ENCODE measurements around the gene SLC8B1.

The SLC8B1 gene

DNA sequence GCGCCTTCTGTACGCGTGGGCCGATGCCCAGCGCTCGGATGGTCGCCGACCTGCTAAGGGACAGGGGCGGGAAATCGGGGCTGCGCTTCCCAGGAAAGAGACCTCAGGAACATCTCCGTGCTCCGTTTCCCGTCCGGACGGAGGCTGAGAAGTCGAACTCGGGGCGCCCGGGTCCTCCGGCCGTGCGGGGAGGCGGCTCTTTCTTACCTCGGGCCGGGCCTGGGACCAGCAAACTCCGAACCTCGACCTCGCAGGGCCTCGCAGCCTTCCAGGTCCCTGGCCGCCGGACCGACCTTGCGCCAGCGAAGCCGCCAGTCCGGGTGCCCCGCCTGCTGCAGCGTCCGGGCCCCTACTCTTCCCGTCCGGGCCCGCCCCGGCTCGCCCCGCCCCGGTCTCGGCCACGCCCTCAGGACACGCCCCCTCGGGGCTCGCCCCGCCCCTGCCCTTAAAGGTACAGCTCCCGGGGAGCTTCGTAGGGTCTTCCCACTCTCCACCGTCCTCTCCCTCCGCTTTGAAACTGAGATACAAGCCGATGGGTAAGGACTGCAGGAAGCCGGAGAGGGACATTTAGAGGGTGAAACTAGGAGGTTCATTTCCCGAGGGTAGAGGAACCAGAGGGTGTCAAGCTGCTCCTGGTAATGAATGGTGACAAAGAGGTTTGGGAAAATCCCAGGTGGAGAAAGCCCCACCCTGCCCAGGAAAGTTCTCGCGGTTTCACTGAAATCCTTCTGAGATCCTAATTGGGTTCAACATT lies at the start of gene SLC8B1:
Gene SLC8B1 (minus strand): TSS at position 324 of the 754 bp plus-strand sequence. CDS start 2,231 bp downstream, outside the sequence.
- FAIRE-seq: no peak

DNA sequence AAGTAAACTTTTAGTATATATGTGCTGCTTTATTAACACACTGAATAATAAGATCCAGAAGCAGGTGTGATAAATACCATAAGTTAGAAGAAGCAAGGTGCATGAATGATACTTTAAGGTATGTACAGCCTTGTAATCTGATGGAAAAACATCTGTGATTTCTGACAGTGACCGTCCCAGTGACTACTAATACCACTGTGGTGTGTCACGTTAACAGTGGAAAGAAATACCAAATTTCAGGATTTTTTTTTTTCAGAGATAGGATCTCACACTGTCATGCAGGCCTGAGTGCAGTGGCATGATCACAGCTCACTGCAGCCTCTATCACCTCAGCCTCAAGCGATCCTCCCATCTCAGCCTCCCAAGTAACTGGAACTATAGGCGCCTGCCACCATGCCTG lies 47.3 kb upstream of the SLC8B1 start:
- no peak for FAIRE-seq

DNA sequence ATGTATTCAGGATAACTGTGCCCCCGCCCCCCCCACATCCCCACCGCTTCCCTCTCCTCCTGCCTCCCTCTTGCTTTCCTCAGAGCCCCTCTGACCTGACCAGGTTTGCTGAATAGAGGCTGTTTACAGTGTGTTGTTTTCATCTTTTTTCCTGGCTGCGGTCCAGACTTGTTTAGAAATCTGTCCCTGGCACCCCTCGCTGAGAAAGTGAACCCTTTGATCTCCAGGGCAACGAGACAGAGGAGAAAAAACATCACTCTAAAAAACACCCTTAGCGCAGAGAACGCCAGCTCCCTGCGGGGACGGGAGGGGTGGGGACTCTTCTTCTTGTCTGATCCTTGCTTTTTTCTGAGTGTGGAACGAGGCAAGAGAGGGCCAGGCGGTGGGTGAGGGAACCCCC lies 46.3 kb upstream of the SLC8B1 start:
- no peak for FAIRE-seq

DNA sequence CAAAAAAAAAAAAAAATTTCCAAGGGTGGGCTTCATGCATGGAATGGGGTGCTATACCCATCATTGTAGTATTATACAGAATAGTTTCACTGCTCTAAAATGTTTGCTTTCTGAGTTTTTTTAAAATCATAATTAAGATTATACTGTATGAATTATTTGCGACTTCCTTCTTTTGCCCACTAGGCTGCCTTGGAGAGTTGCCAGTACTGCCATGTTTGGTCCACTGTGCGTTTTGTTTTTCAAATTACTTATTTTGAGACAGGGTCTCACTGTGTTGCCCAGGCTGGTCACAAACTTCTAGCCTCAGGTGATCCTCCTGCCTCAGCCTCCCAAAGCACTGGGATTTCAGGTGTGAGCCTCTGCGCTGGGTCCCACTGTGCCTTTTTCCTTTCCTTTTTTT lies 43.4 kb upstream of the SLC8B1 start:
- no peak for FAIRE-seq

GRCh38 chr12:113374823-113375428 lies 40.0 kb upstream of the SLC8B1 start:
- no peak for FAIRE-seq

GRCh38 chr12:113373969-113374368 lies 39.1 kb upstream of the SLC8B1 start:
- FAIRE-seq: no peak

GRCh38 chr12:113373440-113373839 lies 38.5 kb upstream of the SLC8B1 start:
- no peak for FAIRE-seq

DNA sequence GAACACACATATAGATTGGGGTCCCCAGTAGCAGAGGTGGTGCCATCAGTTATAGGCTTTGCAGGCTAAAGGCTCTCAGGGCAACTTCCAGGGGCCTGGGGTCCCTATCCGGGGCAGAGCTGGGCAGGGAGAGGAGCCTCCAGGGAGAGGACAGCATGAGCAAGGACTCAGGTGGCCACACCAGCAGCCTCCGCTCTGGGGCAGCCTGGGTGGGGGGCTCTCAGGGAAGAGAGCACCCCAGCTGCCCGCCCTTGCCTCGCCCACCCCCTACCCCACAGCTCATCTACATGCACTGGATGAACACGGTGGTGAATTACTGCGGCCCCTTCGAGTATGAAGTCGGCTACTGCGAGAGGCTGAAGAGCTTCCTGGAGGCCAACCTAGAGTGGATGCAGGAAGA lies 37.5 kb upstream of the SLC8B1 start:
- no peak for FAIRE-seq

DNA sequence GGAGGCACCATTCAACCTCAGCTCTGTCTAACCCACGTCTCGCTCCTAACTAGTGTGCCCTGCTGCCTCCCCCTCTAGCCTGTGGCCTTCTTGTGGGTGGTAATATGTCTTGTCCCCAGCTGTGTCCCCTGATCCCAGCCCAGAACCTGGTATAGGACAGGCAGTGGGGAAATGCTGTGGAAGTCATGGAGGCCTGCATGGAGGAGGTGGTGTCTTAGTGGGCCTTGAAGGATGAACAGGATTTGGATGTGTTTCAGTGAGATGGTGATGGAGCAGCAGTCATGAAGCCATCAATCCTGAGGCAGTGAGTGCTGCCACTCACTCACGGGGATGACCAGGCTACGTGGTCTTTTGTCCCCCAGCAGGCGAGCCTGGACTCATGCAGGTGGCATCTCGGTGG lies 36.9 kb upstream of the SLC8B1 start:
- FAIRE-seq: no peak

DNA sequence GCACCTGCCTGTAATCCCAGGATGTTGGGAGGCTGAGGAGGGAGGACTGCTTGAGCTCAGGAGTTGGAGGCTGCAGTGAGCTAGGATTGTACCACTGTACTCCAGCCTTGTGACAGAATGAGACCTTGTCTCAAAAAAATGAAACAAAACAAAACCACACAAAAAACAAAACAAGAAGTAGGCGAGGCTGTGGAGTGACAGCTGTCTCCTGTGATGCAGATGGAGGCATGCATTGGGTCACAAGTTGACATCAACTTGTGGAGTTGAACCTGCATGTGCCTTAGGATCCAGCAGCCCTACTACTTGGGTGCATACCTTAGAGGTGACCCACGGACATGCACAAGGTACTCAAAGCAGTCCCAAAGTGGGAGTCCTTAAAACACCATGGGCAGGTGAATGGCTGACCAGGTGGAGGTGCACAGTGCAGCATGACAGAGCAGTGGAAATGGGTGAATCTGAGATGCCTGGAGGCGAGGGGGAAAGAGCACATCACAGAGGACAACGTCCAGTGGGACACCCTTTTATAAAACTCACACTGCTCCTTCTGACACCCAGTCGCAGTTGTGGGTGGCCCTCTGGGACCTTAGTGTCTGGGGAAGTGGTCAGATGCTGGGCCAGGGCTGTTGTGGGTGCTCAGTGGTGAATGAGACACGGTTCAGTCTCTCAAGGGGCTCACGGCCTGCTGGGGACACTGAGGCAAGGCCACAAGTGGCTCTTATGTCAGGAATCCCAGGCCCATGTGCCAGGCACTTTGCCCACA lies 36.2 kb upstream of the SLC8B1 start:
- FAIRE-seq: no peak

DNA sequence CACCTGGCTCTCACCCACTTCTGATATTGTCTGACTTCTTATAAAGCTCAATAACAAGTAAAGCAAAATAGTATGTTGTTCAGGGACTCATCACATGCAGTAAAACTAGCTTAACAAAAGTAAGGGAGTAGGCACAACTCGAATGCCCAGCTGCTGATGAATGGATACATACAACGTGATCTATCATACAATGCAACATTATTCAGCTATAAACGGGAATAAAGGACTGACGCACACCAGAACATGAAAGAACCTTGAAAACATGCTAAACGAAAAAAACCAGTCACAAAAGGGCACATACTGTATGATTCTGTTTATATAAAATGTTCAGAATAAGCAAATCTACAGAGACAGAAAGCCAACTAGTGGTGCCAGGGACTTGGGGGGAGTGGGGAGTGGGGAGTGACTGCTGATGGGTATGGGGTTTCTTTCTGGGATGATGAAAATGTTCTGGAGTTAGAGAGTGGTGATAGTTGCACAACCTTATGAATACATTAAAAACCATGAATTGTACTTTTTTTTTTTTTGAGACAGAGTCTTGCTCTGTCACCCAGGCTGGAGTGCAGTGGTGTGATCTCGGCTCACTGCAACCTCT lies 34.6 kb upstream of the SLC8B1 start:
- FAIRE-seq: no peak

GRCh38 chr12:113368331-113368730 lies 33.4 kb upstream of the SLC8B1 start:
- no peak for FAIRE-seq

GRCh38 chr12:113366827-113367226 lies 31.9 kb upstream of the SLC8B1 start:
- FAIRE-seq: no peak

GRCh38 chr12:113365639-113366395 lies 30.9 kb upstream of the SLC8B1 start:
- no peak for FAIRE-seq

GRCh38 chr12:113364698-113365097 lies 29.8 kb upstream of the SLC8B1 start:
- FAIRE-seq: no peak

DNA sequence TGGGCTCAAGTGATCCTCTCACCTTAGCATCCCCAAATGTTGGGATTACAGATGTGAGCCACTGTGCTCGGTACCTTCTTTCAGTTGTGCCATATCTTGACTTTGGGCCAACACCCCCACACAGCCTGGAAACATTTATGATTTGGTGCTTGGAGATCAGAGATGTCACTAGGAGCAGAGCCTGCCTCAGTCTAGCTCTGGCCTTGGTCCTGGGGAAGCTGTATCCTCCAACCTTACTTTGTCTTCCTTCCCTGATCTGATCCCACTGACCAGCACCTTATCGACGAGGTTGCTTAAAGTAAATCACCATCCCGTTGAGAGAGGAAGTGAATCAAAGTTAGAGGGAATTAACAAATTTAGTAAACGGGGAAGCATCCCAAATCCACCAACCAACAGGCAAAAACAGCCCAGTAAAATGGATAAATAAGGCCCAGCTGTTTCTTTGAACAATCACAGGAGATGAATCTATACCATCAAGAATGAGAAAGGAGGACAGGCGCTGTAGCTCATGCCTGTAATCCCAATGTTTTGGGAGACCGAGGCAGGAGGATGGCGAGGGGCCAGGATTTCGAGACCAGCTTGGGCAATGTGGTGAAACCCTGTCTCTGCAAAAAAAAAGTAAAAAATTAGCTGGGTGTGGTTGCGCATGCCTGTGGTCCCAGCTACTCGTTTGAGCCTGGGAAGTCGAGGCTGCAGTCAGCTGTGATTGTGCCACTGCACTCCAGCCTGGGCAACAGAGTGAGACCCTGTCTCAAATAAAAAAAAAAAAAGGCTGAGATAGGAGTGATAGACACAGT lies 26.9 kb upstream of the SLC8B1 start:
- FAIRE-seq: no peak

- FAIRE-seq: no peak
These were observed 25.2 kb upstream of the SLC8B1 start for GRCh38 chr12:113359939-113360748.

GRCh38 chr12:113359133-113359938 lies 24.4 kb upstream of the SLC8B1 start:
- no peak for FAIRE-seq

- no peak for FAIRE-seq
These were observed 23.6 kb upstream of the SLC8B1 start, which contains the start of gene PLBD2 for GRCh38 chr12:113358381-113359132. PLBD2 (plus strand) TSS chr12:113358587; CDS start chr12:113358601, 14 bp downstream.
